Activated CD4-positive, alpha-beta T cell treated with anti-CD3 and anti-CD28 coated beads for 48 hours (primary cell): ENCODE measurements around the gene TSPAN14.
"Not testable (repeated sequence)": the region's sequence is repeated elsewhere in the genome, so short reads cannot be mapped to it uniquely, and the experiment has no call there.

Source experiments
- DNase-seq: peaks from one replicate; pipeline ENCODE4 v3.0.0-alpha.2; 2020

Gene TSPAN14

GRCh38 chr10:80453842-80454512, at the start of gene TSPAN14:
TSS of gene TSPAN14 (plus strand) at chr10:80454310. CDS start at chr10:80489234, 34,924 bp downstream.
- peak; percentile 77 for DNase-seq

GRCh38 chr10:80405035-80405434, 49.1 kb upstream of the TSPAN14 start:
- DNase-seq = no peak

- DNase-seq = no peak
These were observed 48.5 kb upstream of the TSPAN14 start for GRCh38 chr10:80405626-80406025.

GRCh38 chr10:80406204-80406603, 47.9 kb upstream of the TSPAN14 start:
- DNase-seq = no peak

- DNase-seq = peak; percentile 77
These were observed 46.3 kb upstream of the TSPAN14 start for GRCh38 chr10:80407812-80408241.

- peak; percentile 89 for DNase-seq
These were observed 45.6 kb upstream of the TSPAN14 start, which contains the start of gene PRXL2A for GRCh38 chr10:80408242-80409101. TSS of gene PRXL2A (plus strand) at chr10:80408551. CDS start at chr10:80420468, 11,917 bp downstream.

GRCh38 chr10:80409121-80409520, 45.0 kb upstream of the TSPAN14 start:
- no peak for DNase-seq

GRCh38 chr10:80410122-80410521, 44.0 kb upstream of the TSPAN14 start:
- DNase-seq = no peak

GRCh38 chr10:80410578-80411145, 43.4 kb upstream of the TSPAN14 start:
- no peak for DNase-seq

- DNase-seq = no peak
These were observed 42.8 kb upstream of the TSPAN14 start for GRCh38 chr10:80411267-80411668.

- no peak for DNase-seq
These were observed 42.4 kb upstream of the TSPAN14 start for GRCh38 chr10:80411681-80412220.

- no peak for DNase-seq
These were observed 41.6 kb upstream of the TSPAN14 start for GRCh38 chr10:80412486-80412885.

GRCh38 chr10:80413271-80413996, 40.7 kb upstream of the TSPAN14 start:
- peak; percentile 14 for DNase-seq

GRCh38 chr10:80414142-80414895, 39.8 kb upstream of the TSPAN14 start:
- DNase-seq = no peak

GRCh38 chr10:80415734-80416478, 38.2 kb upstream of the TSPAN14 start:
- DNase-seq = no peak

GRCh38 chr10:80416479-80417098, 37.5 kb upstream of the TSPAN14 start:
- no peak for DNase-seq

- not testable (repeated sequence) for DNase-seq
These were observed 36.9 kb upstream of the TSPAN14 start for GRCh38 chr10:80417256-80417655.

GRCh38 chr10:80421050-80421706, 32.9 kb upstream of the TSPAN14 start:
- no peak for DNase-seq

GRCh38 chr10:80421707-80422536, 32.2 kb upstream of the TSPAN14 start:
- no peak for DNase-seq
